SK-N-SH treated with all-trans-retinoic acid at 6 μM for 48 hours (cell line): Measurements from ENCODE around the gene UNKL.

Experiments
- ATAC-seq: fragments of 200-7000 bp; cut with Tn5 transposase; 3 replicates; pipeline ENCODE4 v1.9.1; 2020; ENCODE audit warnings: mild to moderate bottlenecking, moderate library complexity
- ARNTL ChIP-seq: fragments of 450-650 bp; formaldehyde crosslinking; IDR thresholded peaks from 2 replicates; pipeline ENCODE4 v1.5.0; 2020; ENCODE audit warnings: low read depth, mild to moderate bottlenecking, moderate library complexity, borderline replicate concordance
- BACH2 ChIP-seq: fragments of 250-450 bp; sonication (Bioruptor Pico); IDR thresholded peaks from 2 replicates; pipeline ENCODE4 v1.9.0; 2021; ENCODE audit warnings: mild to moderate bottlenecking, borderline replicate concordance
- CSDC2 ChIP-seq: fragments of 250-450 bp; sonication (Bioruptor Pico); IDR thresholded peaks from 2 replicates; pipeline ENCODE4 v1.5.0; 2020; ENCODE audit warnings: mild to moderate bottlenecking, moderate library complexity
- ESRRG ChIP-seq: fragments of 250-450 bp; sonication (Bioruptor Pico); IDR thresholded peaks from 2 replicates; pipeline ENCODE4 v1.6.1; 2021; ENCODE audit warnings: mild to moderate bottlenecking
- GLIS3 ChIP-seq: fragments of 250-450 bp; sonication (Bioruptor Pico); IDR thresholded peaks from 2 replicates; pipeline ENCODE4 v1.5.0; 2020; ENCODE audit warnings: mild to moderate bottlenecking, moderate library complexity
- OSR1 ChIP-seq: fragments of 250-450 bp; sonication (Bioruptor Pico); IDR thresholded peaks from 2 replicates; pipeline ENCODE4 v1.8.0; 2022; ENCODE audit warnings: moderate library complexity, mild to moderate bottlenecking, inconsistent platforms
- PPARA ChIP-seq: fragments of 250-450 bp; sonication (Bioruptor Pico); IDR thresholded peaks from 2 replicates; pipeline ENCODE4 v1.5.0; 2020; ENCODE audit warnings: mild to moderate bottlenecking, borderline replicate concordance
- RARB ChIP-seq: fragments of 250-450 bp; sonication (Bioruptor Pico); IDR thresholded peaks from 2 replicates; pipeline ENCODE4 v1.8.0; 2021; ENCODE audit warnings: mild to moderate bottlenecking, moderate library complexity
- SNAI2 ChIP-seq: fragments of 250-450 bp; sonication (Bioruptor Pico); IDR thresholded peaks from 2 replicates; pipeline ENCODE4 v1.5.0; 2020; ENCODE audit warnings: mild to moderate bottlenecking, moderate library complexity
- TCF4 ChIP-seq: fragments of 250-450 bp; sonication (Bioruptor Pico); IDR thresholded peaks from 2 replicates; pipeline ENCODE4 v1.8.0; 2021; ENCODE audit warnings: mild to moderate bottlenecking, moderate library complexity, borderline replicate concordance
- ZFP3 ChIP-seq: fragments of 250-450 bp; sonication (Bioruptor Pico); IDR thresholded peaks from 2 replicates; pipeline ENCODE4 v1.5.0; 2020; ENCODE audit warnings: mild to moderate bottlenecking, moderate library complexity
- ZFP30 ChIP-seq: fragments of 450-650 bp; formaldehyde crosslinking; IDR thresholded peaks from 2 replicates; pipeline ENCODE4 v1.5.0; 2022; ENCODE audit warnings: mild to moderate bottlenecking, moderate library complexity
- ZNF8 ChIP-seq: fragments of 450-650 bp; formaldehyde crosslinking; IDR thresholded peaks from 2 replicates; pipeline ENCODE4 v1.5.0; 2020; ENCODE audit warnings: mild to moderate bottlenecking, moderate library complexity
- TF ChIP-seq, protein P1 (sequence below): fragments of 250-450 bp; sonication (Bioruptor Pico); IDR thresholded peaks from 2 replicates; pipeline ENCODE4 v1.5.1; 2020; ENCODE audit warnings: low read depth, mild to moderate bottlenecking, moderate library complexity
- TF ChIP-seq, protein P2 (sequence below): fragments of 250-450 bp; sonication (Bioruptor Pico); IDR thresholded peaks from 2 replicates; pipeline ENCODE4 v1.5.1; 2021; ENCODE audit warnings: mild to moderate bottlenecking, moderate library complexity
- TF ChIP-seq, protein P3 (sequence below): fragments of 250-450 bp; sonication (Bioruptor Pico); IDR thresholded peaks from 2 replicates; pipeline ENCODE4 v1.5.0; 2020; ENCODE audit warnings: mild to moderate bottlenecking, moderate library complexity
- TF ChIP-seq, protein P4 (sequence below): fragments of 250-450 bp; sonication (Bioruptor Pico); IDR thresholded peaks from 2 replicates; pipeline ENCODE4 v1.8.0; 2021; ENCODE audit warnings: low read depth, mild to moderate bottlenecking, moderate library complexity, borderline replicate concordance

The UNKL gene

DNA sequence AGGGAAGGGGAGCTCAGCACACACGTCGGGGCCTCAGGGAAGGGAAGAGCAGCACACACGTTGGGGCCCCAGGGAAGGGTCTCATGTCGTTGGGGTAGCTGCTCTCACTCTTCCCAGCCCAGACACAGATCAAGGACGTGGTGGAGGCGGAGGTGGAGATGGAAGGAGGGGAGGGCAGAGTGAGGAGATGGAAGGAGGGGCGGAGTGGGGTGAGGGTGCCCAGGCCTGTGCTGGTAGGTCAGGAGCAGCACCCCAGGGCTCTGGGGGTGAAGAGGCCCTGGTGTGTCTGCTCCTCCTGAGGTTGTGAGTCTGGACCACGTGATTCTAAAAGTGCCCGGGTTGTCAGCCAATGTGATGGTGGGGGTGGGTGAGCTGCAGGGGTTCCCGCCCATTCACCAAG lies 45.5 kb upstream of the UNKL start (continued):
- TF ChIP-seq ARNTL (CRISPR knock-in tag) (no peak), ESRRG (CRISPR knock-in tag) (no peak), SNAI2 (CRISPR knock-in tag) (no peak)
- TF ChIP-seq, protein P1, sequence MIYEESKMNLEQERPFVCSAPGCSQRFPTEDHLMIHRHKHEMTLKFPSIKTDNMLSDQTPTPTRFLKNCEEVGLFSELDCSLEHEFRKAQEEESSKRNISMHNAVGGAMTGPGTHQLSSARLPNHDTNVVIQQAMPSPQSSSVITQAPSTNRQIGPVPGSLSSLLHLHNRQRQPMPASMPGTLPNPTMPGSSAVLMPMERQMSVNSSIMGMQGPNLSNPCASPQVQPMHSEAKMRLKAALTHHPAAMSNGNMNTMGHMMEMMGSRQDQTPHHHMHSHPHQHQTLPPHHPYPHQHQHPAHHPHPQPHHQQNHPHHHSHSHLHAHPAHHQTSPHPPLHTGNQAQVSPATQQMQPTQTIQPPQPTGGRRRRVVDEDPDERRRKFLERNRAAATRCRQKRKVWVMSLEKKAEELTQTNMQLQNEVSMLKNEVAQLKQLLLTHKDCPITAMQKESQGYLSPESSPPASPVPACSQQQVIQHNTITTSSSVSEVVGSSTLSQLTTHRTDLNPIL (CRISPR knock-in tag) = no peak

DNA sequence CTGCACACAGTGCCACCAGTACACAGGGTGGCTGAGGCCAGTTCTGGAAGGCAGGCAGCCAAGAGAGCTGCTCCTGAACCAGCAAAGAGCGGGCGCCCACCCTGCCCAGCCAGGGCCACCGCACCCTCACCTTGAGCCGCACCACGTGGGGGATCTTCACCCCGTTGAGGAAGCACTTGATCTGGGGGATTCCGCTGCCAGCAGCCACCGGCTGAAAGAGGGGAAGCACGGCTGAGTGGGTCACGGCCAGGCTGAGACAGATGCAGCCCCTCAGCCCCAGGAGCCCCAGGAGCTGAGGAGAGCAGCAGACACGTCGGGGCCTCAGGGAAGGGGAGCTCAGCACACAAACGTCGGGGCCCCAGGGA lies 44.5 kb upstream of the UNKL start:
- TF ChIP-seq CSDC2 (CRISPR knock-in tag) = no peak
- no peak for TF ChIP-seq ZFP30 (CRISPR knock-in tag)
- TF ChIP-seq OSR1 (CRISPR knock-in tag) = no peak
- TF ChIP-seq, protein P2, sequence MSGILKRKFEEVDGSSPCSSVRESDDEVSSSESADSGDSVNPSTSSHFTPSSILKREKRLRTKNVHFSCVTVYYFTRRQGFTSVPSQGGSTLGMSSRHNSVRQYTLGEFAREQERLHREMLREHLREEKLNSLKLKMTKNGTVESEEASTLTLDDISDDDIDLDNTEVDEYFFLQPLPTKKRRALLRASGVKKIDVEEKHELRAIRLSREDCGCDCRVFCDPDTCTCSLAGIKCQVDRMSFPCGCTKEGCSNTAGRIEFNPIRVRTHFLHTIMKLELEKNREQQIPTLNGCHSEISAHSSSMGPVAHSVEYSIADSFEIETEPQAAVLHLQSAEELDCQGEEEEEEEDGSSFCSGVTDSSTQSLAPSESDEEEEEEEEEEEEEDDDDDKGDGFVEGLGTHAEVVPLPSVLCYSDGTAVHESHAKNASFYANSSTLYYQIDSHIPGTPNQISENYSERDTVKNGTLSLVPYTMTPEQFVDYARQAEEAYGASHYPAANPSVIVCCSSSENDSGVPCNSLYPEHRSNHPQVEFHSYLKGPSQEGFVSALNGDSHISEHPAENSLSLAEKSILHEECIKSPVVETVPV (CRISPR knock-in tag) = no peak
- no peak for TF ChIP-seq SNAI2 (CRISPR knock-in tag)
- TF ChIP-seq ZFP3 = no peak
- TF ChIP-seq RARB (CRISPR knock-in tag) = no peak
- no peak for TF ChIP-seq ZNF8 (CRISPR knock-in tag)
- ATAC-seq = no peak

DNA sequence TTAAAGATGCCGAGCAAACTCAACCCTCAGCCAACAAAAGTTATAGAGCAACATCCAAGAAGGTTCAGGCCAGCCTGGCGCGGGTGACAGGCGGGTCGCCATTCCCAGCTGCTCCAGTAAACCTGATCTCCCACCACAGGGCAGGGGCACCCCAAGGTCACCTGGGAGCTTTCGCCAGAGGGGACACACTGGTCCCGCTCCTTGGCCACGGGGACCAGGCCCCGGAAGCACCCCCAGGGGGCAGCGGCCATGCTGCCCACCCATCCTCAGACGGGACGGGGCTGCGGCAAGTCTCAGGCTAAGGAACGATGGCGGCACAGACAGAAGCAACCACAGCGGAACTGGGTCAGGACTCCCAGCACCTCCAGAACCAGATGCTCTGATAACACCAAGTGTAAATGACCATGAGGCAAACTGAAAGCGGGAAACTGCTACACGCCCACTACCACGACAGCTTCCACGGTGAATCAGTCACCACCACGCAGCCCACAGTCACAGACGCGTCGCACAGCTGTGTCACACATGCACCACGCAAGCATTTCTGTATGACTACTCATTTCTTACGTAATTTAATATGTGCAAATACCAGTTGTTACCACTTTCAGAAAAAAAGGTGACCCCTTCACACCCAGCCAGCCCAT lies 44.0 kb upstream of the UNKL start:
- no peak for ATAC-seq
- no peak for TF ChIP-seq OSR1 (CRISPR knock-in tag)
- TF ChIP-seq GLIS3 (CRISPR knock-in tag) = no peak
- no peak for TF ChIP-seq ZFP3
- TF ChIP-seq RARB (CRISPR knock-in tag) = no peak
- TF ChIP-seq ZNF8 (CRISPR knock-in tag) = no peak
- no peak for TF ChIP-seq BACH2
- TF ChIP-seq, protein P3, sequence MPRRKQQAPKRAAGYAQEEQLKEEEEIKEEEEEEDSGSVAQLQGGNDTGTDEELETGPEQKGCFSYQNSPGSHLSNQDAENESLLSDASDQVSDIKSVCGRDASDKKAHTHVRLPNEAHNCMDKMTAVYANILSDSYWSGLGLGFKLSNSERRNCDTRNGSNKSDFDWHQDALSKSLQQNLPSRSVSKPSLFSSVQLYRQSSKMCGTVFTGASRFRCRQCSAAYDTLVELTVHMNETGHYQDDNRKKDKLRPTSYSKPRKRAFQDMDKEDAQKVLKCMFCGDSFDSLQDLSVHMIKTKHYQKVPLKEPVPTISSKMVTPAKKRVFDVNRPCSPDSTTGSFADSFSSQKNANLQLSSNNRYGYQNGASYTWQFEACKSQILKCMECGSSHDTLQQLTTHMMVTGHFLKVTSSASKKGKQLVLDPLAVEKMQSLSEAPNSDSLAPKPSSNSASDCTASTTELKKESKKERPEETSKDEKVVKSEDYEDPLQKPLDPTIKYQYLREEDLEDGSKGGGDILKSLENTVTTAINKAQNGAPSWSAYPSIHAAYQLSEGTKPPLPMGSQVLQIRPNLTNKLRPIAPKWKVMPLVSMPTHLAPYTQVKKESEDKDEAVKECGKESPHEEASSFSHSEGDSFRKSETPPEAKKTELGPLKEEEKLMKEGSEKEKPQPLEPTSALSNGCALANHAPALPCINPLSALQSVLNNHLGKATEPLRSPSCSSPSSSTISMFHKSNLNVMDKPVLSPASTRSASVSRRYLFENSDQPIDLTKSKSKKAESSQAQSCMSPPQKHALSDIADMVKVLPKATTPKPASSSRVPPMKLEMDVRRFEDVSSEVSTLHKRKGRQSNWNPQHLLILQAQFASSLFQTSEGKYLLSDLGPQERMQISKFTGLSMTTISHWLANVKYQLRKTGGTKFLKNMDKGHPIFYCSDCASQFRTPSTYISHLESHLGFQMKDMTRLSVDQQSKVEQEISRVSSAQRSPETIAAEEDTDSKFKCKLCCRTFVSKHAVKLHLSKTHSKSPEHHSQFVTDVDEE (CRISPR knock-in tag) = no peak
- TF ChIP-seq, protein P4, sequence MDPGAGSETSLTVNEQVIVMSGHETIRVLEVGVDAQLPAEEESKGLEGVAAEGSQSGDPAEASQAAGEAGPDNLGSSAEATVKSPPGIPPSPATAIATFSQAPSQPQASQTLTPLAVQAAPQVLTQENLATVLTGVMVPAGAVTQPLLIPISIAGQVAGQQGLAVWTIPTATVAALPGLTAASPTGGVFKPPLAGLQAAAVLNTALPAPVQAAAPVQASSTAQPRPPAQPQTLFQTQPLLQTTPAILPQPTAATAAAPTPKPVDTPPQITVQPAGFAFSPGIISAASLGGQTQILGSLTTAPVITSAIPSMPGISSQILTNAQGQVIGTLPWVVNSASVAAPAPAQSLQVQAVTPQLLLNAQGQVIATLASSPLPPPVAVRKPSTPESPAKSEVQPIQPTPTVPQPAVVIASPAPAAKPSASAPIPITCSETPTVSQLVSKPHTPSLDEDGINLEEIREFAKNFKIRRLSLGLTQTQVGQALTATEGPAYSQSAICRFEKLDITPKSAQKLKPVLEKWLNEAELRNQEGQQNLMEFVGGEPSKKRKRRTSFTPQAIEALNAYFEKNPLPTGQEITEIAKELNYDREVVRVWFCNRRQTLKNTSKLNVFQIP (CRISPR knock-in tag) = no peak
- no peak for TF ChIP-seq TCF4 (CRISPR knock-in tag)
- TF ChIP-seq, protein P2 (CRISPR knock-in tag) = no peak
- TF ChIP-seq SNAI2 (CRISPR knock-in tag) = no peak
- no peak for TF ChIP-seq PPARA (CRISPR knock-in tag)
- TF ChIP-seq, protein P1 (CRISPR knock-in tag) = no peak
